ENCODE measurements around the gene CPPED1.

CPPED1 gene

DNA sequence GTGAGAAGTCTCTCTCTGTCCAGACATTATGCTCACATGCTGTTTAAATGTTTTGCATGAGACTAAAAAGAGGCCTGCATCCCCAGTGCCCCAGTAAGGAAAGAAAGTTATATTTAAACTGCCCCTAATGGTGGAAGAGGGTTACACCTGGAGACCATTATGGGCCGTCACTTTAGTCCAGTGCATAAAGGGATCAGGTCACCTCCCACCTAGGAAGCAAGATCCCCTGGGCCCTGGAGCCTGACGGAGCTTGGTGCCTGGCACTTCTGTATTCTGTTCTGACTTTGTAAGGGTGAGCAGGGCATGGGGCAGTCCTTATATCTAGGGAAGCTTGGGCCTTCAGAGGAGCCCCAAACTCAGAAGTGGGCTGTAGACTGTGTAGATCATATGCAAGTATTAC, 67.9 kb downstream of the CPPED1 start:
- no peak overlapping the region for H2AFZ ChIP-seq
- H3K27ac ChIP-seq = no peak overlapping the region
- H3K9ac ChIP-seq = no peak overlapping the region
- H3K4me3 ChIP-seq (ENCODE audit: low read depth, low read length) = no peak overlapping the region
- H3K27me3 ChIP-seq (ENCODE audit: control insufficient read depth, insufficient read depth, low read length) = no peaks in the 10 kb centered on the region
- TF ChIP-seq, protein P1, sequence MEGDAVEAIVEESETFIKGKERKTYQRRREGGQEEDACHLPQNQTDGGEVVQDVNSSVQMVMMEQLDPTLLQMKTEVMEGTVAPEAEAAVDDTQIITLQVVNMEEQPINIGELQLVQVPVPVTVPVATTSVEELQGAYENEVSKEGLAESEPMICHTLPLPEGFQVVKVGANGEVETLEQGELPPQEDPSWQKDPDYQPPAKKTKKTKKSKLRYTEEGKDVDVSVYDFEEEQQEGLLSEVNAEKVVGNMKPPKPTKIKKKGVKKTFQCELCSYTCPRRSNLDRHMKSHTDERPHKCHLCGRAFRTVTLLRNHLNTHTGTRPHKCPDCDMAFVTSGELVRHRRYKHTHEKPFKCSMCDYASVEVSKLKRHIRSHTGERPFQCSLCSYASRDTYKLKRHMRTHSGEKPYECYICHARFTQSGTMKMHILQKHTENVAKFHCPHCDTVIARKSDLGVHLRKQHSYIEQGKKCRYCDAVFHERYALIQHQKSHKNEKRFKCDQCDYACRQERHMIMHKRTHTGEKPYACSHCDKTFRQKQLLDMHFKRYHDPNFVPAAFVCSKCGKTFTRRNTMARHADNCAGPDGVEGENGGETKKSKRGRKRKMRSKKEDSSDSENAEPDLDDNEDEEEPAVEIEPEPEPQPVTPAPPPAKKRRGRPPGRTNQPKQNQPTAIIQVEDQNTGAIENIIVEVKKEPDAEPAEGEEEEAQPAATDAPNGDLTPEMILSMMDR (IDR thresholded peaks at IDR 0.05) = no peak
- H3K4me1 ChIP-seq = no peaks in the 10 kb centered on the region
- no peaks in the 10 kb centered on the region for H3K9me3 ChIP-seq (ENCODE audit: control insufficient read depth, low read length)
- no peaks in the 10 kb centered on the region for H3K79me2 ChIP-seq
- no peaks in the 10 kb centered on the region for H3K36me3 ChIP-seq (ENCODE audit: control insufficient read depth, insufficient read depth, low read length)
- H3K4me2 ChIP-seq (ENCODE audit: low read length) = no peak overlapping the region

DNA sequence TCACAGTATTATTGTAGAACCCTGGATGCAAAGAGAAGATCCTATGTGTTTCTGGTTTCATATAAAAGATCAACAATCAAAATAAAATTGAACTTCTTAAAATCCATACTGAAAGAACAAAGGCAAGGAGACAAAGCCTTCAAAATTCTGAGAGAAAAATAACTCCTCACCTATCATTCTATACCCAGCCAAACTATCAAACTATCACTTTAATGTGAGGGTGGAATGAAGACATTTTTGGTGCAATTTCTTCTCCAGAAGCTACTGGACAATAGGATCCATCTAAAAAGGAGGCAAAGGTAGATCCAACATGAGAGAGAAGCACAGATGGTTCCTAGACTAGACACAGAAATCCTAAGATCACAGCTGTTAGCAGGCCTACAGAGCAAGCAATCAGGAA, 71.1 kb downstream of the CPPED1 start:
- H3K4me3 ChIP-seq (ENCODE audit: low read depth, low read length) = no peak overlapping the region

DNA sequence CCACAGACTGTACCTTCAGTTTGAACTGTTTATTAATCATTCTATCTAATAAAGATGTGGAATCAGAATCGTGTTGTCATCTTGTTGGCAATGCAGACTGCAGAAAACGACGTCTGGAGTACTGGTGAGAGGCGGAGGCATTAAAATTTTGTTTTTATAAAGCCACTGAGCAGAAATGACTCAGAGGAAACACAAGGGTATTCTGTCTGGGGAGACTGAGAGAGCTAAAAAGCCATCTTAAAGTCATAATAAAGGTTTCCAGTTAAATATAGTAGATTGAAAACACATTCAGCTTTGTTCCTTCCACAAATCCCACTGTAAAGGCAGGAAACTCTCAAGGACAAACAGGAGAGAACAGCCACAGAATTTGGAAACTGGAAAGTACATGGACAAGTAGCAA, 74.2 kb downstream of the CPPED1 start:
- no peaks in the 10 kb centered on the region for H3K36me3 ChIP-seq (ENCODE audit: control insufficient read depth, insufficient read depth, low read length)
- TF ChIP-seq, protein P1 (IDR thresholded peaks at IDR 0.05) = no peak
- no peak overlapping the region for H3K9ac ChIP-seq
- H3K79me2 ChIP-seq = no peaks in the 10 kb centered on the region
- H3K27me3 ChIP-seq (ENCODE audit: control insufficient read depth, insufficient read depth, low read length) = no peaks in the 10 kb centered on the region
- H2AFZ ChIP-seq = no peak overlapping the region
- H3K4me3 ChIP-seq (ENCODE audit: low read depth, low read length) = no peak overlapping the region
- H3K4me2 ChIP-seq (ENCODE audit: low read length) = no peak overlapping the region
- H3K4me1 ChIP-seq = no peaks in the 10 kb centered on the region
- no peak overlapping the region for H3K27ac ChIP-seq
- H3K9me3 ChIP-seq (ENCODE audit: control insufficient read depth, low read length) = no peaks in the 10 kb centered on the region

More for the DNA sequence above, 71.1 kb downstream of the CPPED1 start:
- H3K4me1 ChIP-seq = no peaks in the 10 kb centered on the region
- H3K36me3 ChIP-seq (ENCODE audit: control insufficient read depth, insufficient read depth, low read length) = no peaks in the 10 kb centered on the region
- TF ChIP-seq, protein P1 (IDR thresholded peaks at IDR 0.05) = no peak
- H3K27me3 ChIP-seq (ENCODE audit: control insufficient read depth, insufficient read depth, low read length) = no peaks in the 10 kb centered on the region
- no peak overlapping the region for H2AFZ ChIP-seq
- no peaks in the 10 kb centered on the region for H3K9me3 ChIP-seq (ENCODE audit: control insufficient read depth, low read length)
- no peaks in the 10 kb centered on the region for H3K79me2 ChIP-seq
- no peak overlapping the region for H3K27ac ChIP-seq
- H3K9ac ChIP-seq = no peak overlapping the region
- no peak overlapping the region for H3K4me2 ChIP-seq (ENCODE audit: low read length)

DNA sequence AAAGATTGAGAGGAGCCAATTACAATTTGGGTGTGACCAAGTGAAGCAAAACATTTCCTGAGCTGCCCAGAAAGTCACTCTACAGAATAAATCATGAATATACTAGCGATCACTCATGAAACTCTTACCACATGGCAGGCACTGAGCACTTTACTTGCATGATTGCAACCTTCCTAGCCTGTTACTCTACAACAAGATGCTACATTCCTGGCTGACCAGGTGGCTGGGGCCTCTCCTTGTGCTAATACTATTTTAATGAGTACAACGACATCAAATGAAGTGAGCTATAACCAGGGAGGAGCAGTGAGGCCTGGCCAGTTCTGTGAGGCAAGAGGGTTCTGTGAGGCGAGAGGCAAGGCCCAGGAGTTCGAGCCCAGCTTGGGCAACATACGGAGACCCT, 75.2 kb downstream of the CPPED1 start:
- Histone ChIP-seq H3K4me1 (no peaks in the 10 kb centered on the region), H2AFZ (no peak overlapping the region), H3K36me3 (ENCODE audit: control insufficient read depth, insufficient read depth, low read length) (no peaks in the 10 kb centered on the region), H3K9ac (no peak overlapping the region), H3K4me3 (ENCODE audit: low read depth, low read length) (no peak overlapping the region), H3K79me2 (no peaks in the 10 kb centered on the region), H3K27ac (no peak overlapping the region), H3K27me3 (ENCODE audit: control insufficient read depth, insufficient read depth, low read length) (no peaks in the 10 kb centered on the region), H3K9me3 (ENCODE audit: control insufficient read depth, low read length) (no peaks in the 10 kb centered on the region), H3K4me2 (ENCODE audit: low read length) (no peak overlapping the region)
- TF ChIP-seq, protein P1 (IDR thresholded peaks at IDR 0.05) = no peak

DNA sequence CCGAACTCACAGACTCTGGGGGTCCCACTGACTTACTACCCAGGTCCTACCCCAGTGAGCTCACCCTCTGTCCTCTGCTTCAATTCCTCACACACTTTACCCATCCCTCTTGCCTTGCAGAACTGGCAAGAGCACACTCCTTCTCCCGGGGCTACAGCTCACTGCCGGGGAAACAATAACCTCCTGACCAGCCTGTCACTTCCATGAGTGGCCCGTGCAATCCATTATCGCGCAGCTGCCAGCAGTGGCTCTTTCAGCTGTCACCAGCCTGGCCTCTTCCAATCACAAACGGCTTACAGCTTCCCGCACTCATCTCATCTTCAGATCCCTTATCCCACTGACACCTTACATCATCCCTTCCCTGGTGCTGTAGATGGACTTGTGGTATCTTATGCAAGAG, 79.5 kb downstream of the CPPED1 start:
- no peak overlapping the region for H3K9ac ChIP-seq
- H3K4me3 ChIP-seq (ENCODE audit: low read depth, low read length) = no peak overlapping the region
- no peaks in the 10 kb centered on the region for H3K9me3 ChIP-seq (ENCODE audit: control insufficient read depth, low read length)
- H3K79me2 ChIP-seq = no peaks in the 10 kb centered on the region
- TF ChIP-seq, protein P1 (IDR thresholded peaks at IDR 0.05) = no peak
- no peaks in the 10 kb centered on the region for H3K36me3 ChIP-seq (ENCODE audit: control insufficient read depth, insufficient read depth, low read length)
- H3K4me2 ChIP-seq (ENCODE audit: low read length) = no peak overlapping the region
- no peaks in the 10 kb centered on the region for H3K4me1 ChIP-seq
- no peak overlapping the region for H2AFZ ChIP-seq
- H3K27ac ChIP-seq = no peak overlapping the region
- H3K27me3 ChIP-seq (ENCODE audit: control insufficient read depth, insufficient read depth, low read length) = no peaks in the 10 kb centered on the region
